ENCODE results near the gene STARD7.

GRCh38 chr2:96150007-96150640 lies 58.5 kb downstream of the STARD7 start:
- TF ChIP-seq NFYB (IDR thresholded peaks at IDR 0.05; ENCODE audit: insufficient read depth, low read depth, low read length) (no peak), TCF12 (IDR thresholded peaks at IDR 0.05; ENCODE audit: low read depth, low read length) (no peak), POLR2A (IDR thresholded peaks at IDR 0.05; ENCODE audit: low read depth, low read length) (no peak), ATF3 (IDR thresholded peaks at IDR 0.05; ENCODE audit: borderline replicate concordance, extremely low read depth, low read depth, low read length) (no peak), CTCF (IDR thresholded peaks at IDR 0.05 in 2 of 3, conservative IDR thresholded peaks at IDR 0.05 in 1 of 3; ENCODE audit: control insufficient read depth in 2 of 3, extremely low read depth in 1 of 3, insufficient read depth in 1 of 3, low read depth in 3 of 3, low read length in 3 of 3) (no peak), TBL1XR1 (IDR thresholded peaks at IDR 0.05; ENCODE audit: low read depth, low read length) (no peak), PKNOX1 (IDR thresholded peaks at IDR 0.05) (no peak), TCF3 (IDR thresholded peaks at IDR 0.05; ENCODE audit: borderline replicate concordance, insufficient read depth, low read depth, low read length) (no peak), EED (IDR thresholded peaks at IDR 0.05; ENCODE audit: low read depth) (no peak), CBX5 (IDR thresholded peaks at IDR 0.05; ENCODE audit: low read depth) (no peak)

Measured in GM12878 (cell line).